ENCODE measurements around the gene SLIT3.

SLIT3 gene

GRCh38 chr5:168663276-168664004 is 637.5 kb downstream of the SLIT3 start:
- TF ChIP-seq CTCF (conservative IDR thresholded peaks at IDR 0.05; ENCODE audit: low read depth, low read length): no peak
- DNase-seq (ENCODE audit: low read depth): no peak
- no peak overlapping the region for H3K4me3 ChIP-seq (ENCODE audit: low read depth, low read length)

GRCh38 chr5:168661593-168662485 is 639.1 kb downstream of the SLIT3 start:
- H3K4me3 ChIP-seq (ENCODE audit: low read depth, low read length): no peak overlapping the region
- no peak for DNase-seq (ENCODE audit: low read depth)
- no peak for TF ChIP-seq CTCF (conservative IDR thresholded peaks at IDR 0.05; ENCODE audit: low read depth, low read length)

- DNase-seq (ENCODE audit: low read depth): no peak
- H3K4me3 ChIP-seq (ENCODE audit: low read depth, low read length): no peak overlapping the region
- no peak for TF ChIP-seq CTCF (conservative IDR thresholded peaks at IDR 0.05; ENCODE audit: low read depth, low read length)
Measured at GRCh38 chr5:168660691-168661090, 640.2 kb downstream of the SLIT3 start.

DNA sequence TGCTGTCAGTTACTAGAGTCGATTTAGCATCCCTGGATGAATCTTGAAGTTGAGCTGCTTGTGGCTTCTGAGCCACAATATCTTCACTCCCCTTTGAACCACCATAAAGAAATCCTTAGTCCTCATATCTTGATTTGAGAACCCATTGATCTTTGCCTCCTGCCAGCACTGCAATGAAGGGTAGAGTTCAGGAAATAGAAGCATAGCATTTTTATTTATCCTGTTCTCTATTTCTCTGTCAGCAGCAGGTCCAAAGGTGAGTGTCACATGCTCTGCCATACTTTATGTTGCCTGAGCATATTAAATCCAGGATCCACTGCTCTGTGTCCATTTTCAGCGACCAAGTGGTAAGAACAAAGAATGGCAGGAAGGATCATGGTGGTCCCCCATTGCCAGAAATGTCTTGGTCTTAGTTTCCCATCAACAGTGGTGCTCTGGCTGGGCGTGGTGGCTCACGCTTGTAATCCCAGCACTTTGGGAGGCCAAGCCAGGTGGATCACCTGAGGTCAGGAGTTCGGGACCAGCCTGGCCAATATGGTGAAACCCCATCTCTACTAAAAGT is 641.6 kb downstream of the SLIT3 start:
- DNase-seq (ENCODE audit: low read depth): no peak
- no peak overlapping the region for H3K4me3 ChIP-seq (ENCODE audit: low read depth, low read length)
- TF ChIP-seq CTCF (conservative IDR thresholded peaks at IDR 0.05; ENCODE audit: low read depth, low read length): no peak

- H3K4me3 ChIP-seq (ENCODE audit: low read depth, low read length): no peak overlapping the region
- DNase-seq (ENCODE audit: low read depth): no peak
- TF ChIP-seq CTCF (conservative IDR thresholded peaks at IDR 0.05; ENCODE audit: low read depth, low read length): no peak
Measured at GRCh38 chr5:168658394-168658793, 642.5 kb downstream of the SLIT3 start.

DNA sequence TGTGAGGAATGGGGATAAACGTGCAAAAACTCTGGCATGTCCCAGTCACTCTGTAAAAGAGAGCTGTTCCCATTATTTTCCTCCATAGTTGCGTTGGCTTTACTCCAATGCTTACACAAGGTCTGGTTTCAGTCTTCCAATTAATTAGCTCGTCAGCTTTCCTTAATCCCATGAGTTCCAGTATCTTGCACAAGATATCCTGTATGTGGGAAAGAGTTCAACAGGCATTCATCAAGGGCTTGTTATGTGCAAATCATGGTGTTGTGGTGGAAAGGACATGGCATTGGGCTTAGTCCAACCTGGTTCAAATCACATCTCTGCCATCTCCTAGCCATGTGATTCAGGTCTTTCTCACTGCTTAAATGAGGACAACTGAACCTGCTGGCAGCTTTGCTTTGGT is 644.3 kb downstream of the SLIT3 start:
- H3K4me3 ChIP-seq (ENCODE audit: low read depth, low read length): no peak overlapping the region
- DNase-seq (ENCODE audit: low read depth): no peak
- TF ChIP-seq CTCF (conservative IDR thresholded peaks at IDR 0.05; ENCODE audit: low read depth, low read length): no peak
